Neural cell (in vitro differentiated cells): ENCODE measurements around the gene HACD3. TPM values are rescaled to one million over a fixed set of nuclear protein-coding genes. Genes with fewer than 3 reads are reported as not detected.

Experiments used
- H2AFZ ChIP-seq: fragments of 200-600, 300-800 bp; sonication (generic), shearing (Covaris generic); 2 replicates; pipeline ENCODE4 v1.6.0; 2014; ENCODE audit warnings: low read depth, mild to moderate bottlenecking, antibody characterized with exemption, low read length, moderate library complexity
- H3F3A ChIP-seq: fragments of 200-600 bp; shearing (Covaris generic); 2 replicates; pipeline ENCODE4 v1.6.1; 2016; ENCODE audit warnings: mild to moderate bottlenecking, moderate library complexity, mixed read lengths, antibody characterized with exemption, low read length; ENCODE audit not compliant: insufficient read depth, poor library complexity, severe bottlenecking
- H3K27ac ChIP-seq: fragments of 200-600, 300-800 bp; sonication (generic), shearing (Covaris generic); 2 replicates; pipeline ENCODE4 v1.5.1; 2014; ENCODE audit warnings: mild to moderate bottlenecking, low read length, moderate library complexity
- H3K27me3 ChIP-seq: fragments of 300-800, 200-600 bp; sonication (generic), shearing (Covaris generic); 2 replicates; pipeline ENCODE4 v1.6.0; 2014; ENCODE audit warnings: mild to moderate bottlenecking, low read depth, low read length, moderate library complexity; ENCODE audit not compliant: insufficient read depth
- H3K36me3 ChIP-seq: fragments of 300-800, 200-600 bp; sonication (generic), shearing (Covaris generic); 2 replicates; pipeline ENCODE4 v1.5.1; 2014; ENCODE audit warnings: mild to moderate bottlenecking, antibody characterized with exemption, low read length, moderate library complexity; ENCODE audit not compliant: insufficient read depth
- H3K4me2 ChIP-seq: fragments of 300-800, 200-600 bp; sonication (generic), shearing (Covaris generic); 2 replicates; pipeline ENCODE4 v1.6.0; 2014; ENCODE audit warnings: mild to moderate bottlenecking, low read length
- H3K4me3 ChIP-seq: fragments of 300-800, 200-600 bp; sonication (generic), shearing (Covaris generic); 2 replicates; pipeline ENCODE4 v1.5.1; 2014; ENCODE audit warnings: mild to moderate bottlenecking, low read length, moderate library complexity
- H3K79me2 ChIP-seq: fragments of 200-600 bp; shearing (Covaris generic); replicated peaks from 2 replicates; pipeline ENCODE4 v1.6.0; 2014; ENCODE audit warnings: mild to moderate bottlenecking, low read length, moderate library complexity; ENCODE audit not compliant: insufficient read depth
- H3K9ac ChIP-seq: fragments of 300-800, 200-600 bp; sonication (generic), shearing (Covaris generic); 2 replicates; pipeline ENCODE4 v1.6.1; 2016; ENCODE audit warnings: mild to moderate bottlenecking, low read length, mixed read lengths
- H3K9me2 ChIP-seq: fragments of 200-600 bp; shearing (Covaris generic); 2 replicates; pipeline ENCODE4 v1.6.1; 2016; ENCODE audit warnings: mild to moderate bottlenecking, low read length, mixed read lengths; ENCODE audit not compliant: insufficient read depth
- H3K9me3 ChIP-seq: fragments of 200-600, 300-800 bp; sonication (generic), shearing (Covaris generic); 2 replicates; pipeline ENCODE4 v1.6.1; 2016; ENCODE audit warnings: mild to moderate bottlenecking, mixed run types, low read length, moderate library complexity, mixed read lengths
- H4K20me1 ChIP-seq: fragments of 200-600 bp; shearing (Covaris generic); 2 replicates; pipeline ENCODE4 v1.6.1; 2016; ENCODE audit warnings: mild to moderate bottlenecking, mixed run types; ENCODE audit not compliant: insufficient read depth
- EP300 ChIP-seq: fragments of 450-650 bp; conservative IDR thresholded peaks from 2 replicates; pipeline ENCODE4 v1.6.1; 2014; ENCODE audit warnings: antibody characterized with exemption, mild to moderate bottlenecking, moderate library complexity; ENCODE audit not compliant: poor library complexity, severe bottlenecking
- EZH2 ChIP-seq: fragments of 200-600, 300-800 bp; shearing (Covaris generic), sonication (generic); IDR thresholded peaks from 2 replicates; pipeline ENCODE4 v1.6.1; 2014; ENCODE audit warnings: antibody characterized with exemption, low read length, borderline replicate concordance, mild to moderate bottlenecking; ENCODE audit not compliant: insufficient read depth, poor library complexity, severe bottlenecking
- MXI1 ChIP-seq: fragments of 450-650 bp; conservative IDR thresholded peaks from 2 replicates; pipeline ENCODE4 v1.6.1; 2014; ENCODE audit warnings: antibody characterized with exemption, mild to moderate bottlenecking; ENCODE audit not compliant: poor library complexity, severe bottlenecking
- POLR2AphosphoS5 ChIP-seq: IDR thresholded peaks from 2 replicates; pipeline ENCODE4 v1.6.1; 2012
- RAD21 ChIP-seq: fragments of 450-650 bp; conservative IDR thresholded peaks from 2 replicates; pipeline ENCODE4 v1.6.1; 2014; ENCODE audit warnings: antibody characterized with exemption, mild to moderate bottlenecking, moderate library complexity
- SMC3 ChIP-seq: fragments of 450-650 bp; conservative IDR thresholded peaks from 2 replicates; pipeline ENCODE4 v1.6.1; 2014; ENCODE audit warnings: antibody characterized with exemption, mild to moderate bottlenecking, moderate library complexity; ENCODE audit not compliant: poor library complexity
- TAF1 ChIP-seq: IDR thresholded peaks from 2 replicates; pipeline ENCODE4 v1.6.1; 2012; ENCODE audit warnings: low read depth
- polyA plus RNA-seq: library from polyadenylated mRNA; depleted of rRNA; stranded (reverse); fragments of >200 nt; gene quantifications from 2 replicates; pipeline ENCODE4 v1.2.3, GENCODE V29; 2014
- small RNA-seq, 3 experiments: library from RNA; depleted of rRNA; stranded (forward); fragments of <200 nt; gene quantifications; one replicate each; pipeline ENCODE3, GENCODE V24; 2012
- TF ChIP-seq, protein P1 (sequence below): fragments of 450-650 bp; IDR thresholded peaks from 2 replicates; pipeline ENCODE4 v1.5.1; 2014; ENCODE audit warnings: antibody characterized with exemption, mild to moderate bottlenecking, moderate library complexity; ENCODE audit not compliant: poor library complexity, severe bottlenecking
- TF ChIP-seq, protein P2 (sequence below): IDR thresholded peaks from 2 replicates; pipeline ENCODE4 v1.6.1; 2012; ENCODE audit warnings: borderline replicate concordance

HACD3 gene
- polyA plus RNA-seq, 1 donor from 2014 or later = 177 TPM

DNA sequence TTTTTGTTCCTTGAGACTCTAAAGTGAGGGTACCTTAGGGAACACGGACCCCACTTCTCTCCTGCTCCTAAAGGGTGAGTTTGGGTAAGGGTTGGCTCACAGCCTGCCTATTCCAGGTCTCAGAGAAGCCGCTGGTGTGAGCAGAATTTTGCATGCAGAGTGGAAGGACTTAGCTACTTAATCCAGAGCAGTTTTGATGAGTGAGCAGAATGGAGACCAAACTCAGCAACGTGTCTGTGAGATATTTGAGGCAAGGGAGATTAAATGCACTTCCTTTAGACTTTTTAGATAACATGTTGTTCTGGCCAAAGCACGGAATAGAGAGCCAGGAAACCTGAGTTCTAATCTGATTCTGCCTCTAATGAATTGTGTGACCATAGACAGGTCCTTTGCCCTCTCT, 96.6 kb downstream of the HACD3 start:
- no peaks in the 10 kb centered on the region for H3K9me3 ChIP-seq
- H3K9me2 ChIP-seq = no peaks in the 10 kb centered on the region
- no peaks in the 10 kb centered on the region for H3K27me3 ChIP-seq
- H3K27ac ChIP-seq = no peak overlapping the region
- no peak overlapping the region for H3K4me2 ChIP-seq
- H3K79me2 ChIP-seq = no peaks in the 10 kb centered on the region
- H3K9ac ChIP-seq = no peak overlapping the region
- no peaks in the 10 kb centered on the region for H4K20me1 ChIP-seq
- TF ChIP-seq EZH2 (no peak), RAD21 (no peak), POLR2AphosphoS5 (no peak), TAF1 (no peak), MXI1 (no peak), EP300 (no peak), SMC3 (no peak)
- TF ChIP-seq, protein P1, sequence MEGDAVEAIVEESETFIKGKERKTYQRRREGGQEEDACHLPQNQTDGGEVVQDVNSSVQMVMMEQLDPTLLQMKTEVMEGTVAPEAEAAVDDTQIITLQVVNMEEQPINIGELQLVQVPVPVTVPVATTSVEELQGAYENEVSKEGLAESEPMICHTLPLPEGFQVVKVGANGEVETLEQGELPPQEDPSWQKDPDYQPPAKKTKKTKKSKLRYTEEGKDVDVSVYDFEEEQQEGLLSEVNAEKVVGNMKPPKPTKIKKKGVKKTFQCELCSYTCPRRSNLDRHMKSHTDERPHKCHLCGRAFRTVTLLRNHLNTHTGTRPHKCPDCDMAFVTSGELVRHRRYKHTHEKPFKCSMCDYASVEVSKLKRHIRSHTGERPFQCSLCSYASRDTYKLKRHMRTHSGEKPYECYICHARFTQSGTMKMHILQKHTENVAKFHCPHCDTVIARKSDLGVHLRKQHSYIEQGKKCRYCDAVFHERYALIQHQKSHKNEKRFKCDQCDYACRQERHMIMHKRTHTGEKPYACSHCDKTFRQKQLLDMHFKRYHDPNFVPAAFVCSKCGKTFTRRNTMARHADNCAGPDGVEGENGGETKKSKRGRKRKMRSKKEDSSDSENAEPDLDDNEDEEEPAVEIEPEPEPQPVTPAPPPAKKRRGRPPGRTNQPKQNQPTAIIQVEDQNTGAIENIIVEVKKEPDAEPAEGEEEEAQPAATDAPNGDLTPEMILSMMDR = no peak
- TF ChIP-seq, protein P2, sequence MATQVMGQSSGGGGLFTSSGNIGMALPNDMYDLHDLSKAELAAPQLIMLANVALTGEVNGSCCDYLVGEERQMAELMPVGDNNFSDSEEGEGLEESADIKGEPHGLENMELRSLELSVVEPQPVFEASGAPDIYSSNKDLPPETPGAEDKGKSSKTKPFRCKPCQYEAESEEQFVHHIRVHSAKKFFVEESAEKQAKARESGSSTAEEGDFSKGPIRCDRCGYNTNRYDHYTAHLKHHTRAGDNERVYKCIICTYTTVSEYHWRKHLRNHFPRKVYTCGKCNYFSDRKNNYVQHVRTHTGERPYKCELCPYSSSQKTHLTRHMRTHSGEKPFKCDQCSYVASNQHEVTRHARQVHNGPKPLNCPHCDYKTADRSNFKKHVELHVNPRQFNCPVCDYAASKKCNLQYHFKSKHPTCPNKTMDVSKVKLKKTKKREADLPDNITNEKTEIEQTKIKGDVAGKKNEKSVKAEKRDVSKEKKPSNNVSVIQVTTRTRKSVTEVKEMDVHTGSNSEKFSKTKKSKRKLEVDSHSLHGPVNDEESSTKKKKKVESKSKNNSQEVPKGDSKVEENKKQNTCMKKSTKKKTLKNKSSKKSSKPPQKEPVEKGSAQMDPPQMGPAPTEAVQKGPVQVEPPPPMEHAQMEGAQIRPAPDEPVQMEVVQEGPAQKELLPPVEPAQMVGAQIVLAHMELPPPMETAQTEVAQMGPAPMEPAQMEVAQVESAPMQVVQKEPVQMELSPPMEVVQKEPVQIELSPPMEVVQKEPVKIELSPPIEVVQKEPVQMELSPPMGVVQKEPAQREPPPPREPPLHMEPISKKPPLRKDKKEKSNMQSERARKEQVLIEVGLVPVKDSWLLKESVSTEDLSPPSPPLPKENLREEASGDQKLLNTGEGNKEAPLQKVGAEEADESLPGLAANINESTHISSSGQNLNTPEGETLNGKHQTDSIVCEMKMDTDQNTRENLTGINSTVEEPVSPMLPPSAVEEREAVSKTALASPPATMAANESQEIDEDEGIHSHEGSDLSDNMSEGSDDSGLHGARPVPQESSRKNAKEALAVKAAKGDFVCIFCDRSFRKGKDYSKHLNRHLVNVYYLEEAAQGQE = no peak
- H3F3A ChIP-seq = no peaks in the 10 kb centered on the region
- H2AFZ ChIP-seq = no peak overlapping the region
- no peaks in the 10 kb centered on the region for H3K36me3 ChIP-seq
- no peak overlapping the region for H3K4me3 ChIP-seq

Small RNA genes lying within 50 kb of the gene (small RNA-seq; reads per million reads assigned to genes)
- gene RF00019 = 0 to 1.2 (median 0) reads per million in 3 experiments
- 0 to 0.30 (median 0.03) reads per million in 3 experiments for gene RNU6-19P

Other genes with a start within 250 kb of the HACD3 start
- gene PARP16, start 243.6 kb upstream of the HACD3 start, polyA plus RNA-seq = 17.0 and 19.8 TPM in 2 replicates
- not detected in 2 replicates for gene RNU5A-1, start 234.4 kb upstream of the HACD3 start, polyA plus RNA-seq
- gene RNU5B-1, start 225.8 kb upstream of the HACD3 start, polyA plus RNA-seq = not detected in 2 replicates
- 14.4 and 18.8 TPM in 2 replicates for gene IGDCC3, start 152.5 kb upstream of the HACD3 start, polyA plus RNA-seq
- gene IGDCC4, start 107.5 kb upstream of the HACD3 start, polyA plus RNA-seq = 1.2 and 3.1 TPM in 2 replicates
- gene DPP8, start 12.8 kb upstream of the HACD3 start, polyA plus RNA-seq = 18.0 and 18.6 TPM in 2 replicates
- 49.7 and 51.0 TPM in 2 replicates for gene INTS14, start 80.7 kb downstream of the HACD3 start, polyA plus RNA-seq
- 0.20 and 0.72 TPM in 2 replicates for gene SLC24A1, start 91.5 kb downstream of the HACD3 start, polyA plus RNA-seq